Endothelial cell of umbilical vein (primary cell): ENCODE data around the gene PIEZO2. TPM values are rescaled to one million over a fixed set of nuclear protein-coding genes. Genes with fewer than 3 reads are reported as not detected.

ENCODE experiments used
- BruUV-seq: library from RNA; stranded (reverse); fragments of 400-500 nt; replicated peaks from 2 replicates; lab custom pipeline; 2021; lab: Mats Ljungman, UMichigan
- CTCF ChIA-PET: fragments of 300-600, 350-600 bp; sonication (Branson Sonifier 250); formaldehyde crosslinking; loops from one replicate; lab custom pipeline; 2021; ENCODE audit warnings: antibody characterized with exemption, inconsistent platforms; lab: Charles Lee
- POLR2A ChIA-PET: fragments of 300-600, 350-600 bp; sonication (Branson Sonifier 250); formaldehyde crosslinking; loops from one replicate; lab custom pipeline; 2021; ENCODE audit warnings: antibody characterized with exemption, inconsistent platforms; lab: Charles Lee
- DNase-seq: peaks from one replicate; pipeline ENCODE4 v3.0.0-alpha.2; 2011; ENCODE audit warnings: low read depth, low spot score
- FAIRE-seq: peaks from 2 replicates; lab custom pipeline; 2011; peaks lifted over from hg19 to GRCh38; lab: Jason Lieb, UNC
- H2AFZ ChIP-seq: 2 replicates; pipeline ENCODE4 v1.6.0; 2012; ENCODE audit warnings: low read depth, low read length, control low read depth, inconsistent platforms
- H3K27ac ChIP-seq: 2 replicates; pipeline ENCODE4 v1.5.1; 2011; ENCODE audit warnings: low read depth, mild to moderate bottlenecking, control low read depth, low read length, moderate library complexity; ENCODE audit not compliant: insufficient read depth
- H3K27me3 ChIP-seq, 2 experiments: 2 replicates each; pipeline versions ENCODE4 v1.6.0 to v1.6.1; 2011; ENCODE audit warnings: low read length in 2 of 2, mixed read lengths in 1 of 2; ENCODE audit not compliant: control insufficient read depth in 2 of 2, insufficient read depth in 2 of 2
- H3K36me3 ChIP-seq, 2 experiments: 2 replicates in 1 of 2; 3 replicates in 1 of 2; pipeline ENCODE4 v1.5.1; 2011; ENCODE audit warnings: low read length in 2 of 2, mild to moderate bottlenecking in 1 of 2, moderate library complexity in 1 of 2; ENCODE audit not compliant: control insufficient read depth in 2 of 2, insufficient read depth in 2 of 2; ENCODE audit errors: extremely low read depth in 1 of 2
- H3K4me1 ChIP-seq: 3 replicates; pipeline ENCODE4 v1.5.1; 2011; ENCODE audit warnings: mild to moderate bottlenecking, low read length; ENCODE audit not compliant: control insufficient read depth, insufficient read depth; ENCODE audit errors: extremely low read depth
- H3K4me2 ChIP-seq: 2 replicates; pipeline ENCODE4 v1.6.1; 2011; ENCODE audit warnings: low read length, control low read depth, mixed read lengths; ENCODE audit not compliant: insufficient read depth
- H3K4me3 ChIP-seq, 3 experiments: fragments of 200-600 bp in 1 of 3; sonication (generic), shearing (Covaris generic) in 1 of 3; replicated peaks in 1 of 3; 2 replicates each; pipeline ENCODE4 v1.5.1; 2011 to 2016; ENCODE audit warnings: control low read depth in 3 of 3, low read length in 3 of 3, mild to moderate bottlenecking in 2 of 3, inconsistent platforms in 1 of 3, low read depth in 1 of 3, moderate library complexity in 1 of 3; ENCODE audit not compliant: insufficient read depth in 1 of 3
- H3K79me2 ChIP-seq: 2 replicates; pipeline ENCODE4 v1.6.0; 2012; ENCODE audit warnings: low read length, inconsistent platforms; ENCODE audit not compliant: control insufficient read depth, insufficient read depth
- H3K9ac ChIP-seq: replicated peaks from 2 replicates; pipeline ENCODE3; 2011; ENCODE audit warnings: low read length, control low read depth; ENCODE audit not compliant: insufficient read depth; ENCODE audit errors: extremely low read depth
- H3K9me1 ChIP-seq: replicated peaks from 3 replicates; pipeline ENCODE4 v1.6.0; 2011; ENCODE audit warnings: mild to moderate bottlenecking, low read length; ENCODE audit not compliant: control insufficient read depth, insufficient read depth; ENCODE audit errors: extremely low read depth
- H3K9me3 ChIP-seq: replicated peaks from 2 replicates; pipeline ENCODE4 v1.5.1; 2012; ENCODE audit warnings: low read length, inconsistent platforms; ENCODE audit not compliant: control insufficient read depth, insufficient read depth
- H4K20me1 ChIP-seq: replicated peaks from 2 replicates; pipeline ENCODE3; 2011; ENCODE audit warnings: mild to moderate bottlenecking, low read length; ENCODE audit not compliant: control insufficient read depth, insufficient read depth; ENCODE audit errors: extremely low read depth
- CTCF ChIP-seq, 2 donors: IDR thresholded peaks; 1 replicate in 1 of 2; 2 replicates in 1 of 2; pipeline ENCODE4 v1.5.1; 2011; ENCODE audit warnings: low read length in 2 of 2, mild to moderate bottlenecking in 2 of 2, moderate library complexity in 2 of 2, control low read depth in 1 of 2, inconsistent platforms in 1 of 2, low read depth in 1 of 2; ENCODE audit not compliant: insufficient read depth in 1 of 2; ENCODE audit errors: extremely low read depth in 1 of 2
- EZH2 ChIP-seq: IDR thresholded peaks from 2 replicates; pipeline ENCODE4 v1.6.1; 2012; ENCODE audit warnings: borderline replicate concordance, low read depth, mild to moderate bottlenecking, moderate library complexity, low read length, inconsistent platforms; ENCODE audit not compliant: severe bottlenecking
- FOS ChIP-seq: IDR thresholded peaks from 2 replicates; pipeline ENCODE4 v1.6.1; 2011; ENCODE audit warnings: mild to moderate bottlenecking, low read length, moderate library complexity, borderline replicate concordance; ENCODE audit not compliant: insufficient read depth
- GATA2 ChIP-seq: IDR thresholded peaks from 2 replicates; pipeline ENCODE4 v1.7.0; 2011; ENCODE audit warnings: low read depth, mild to moderate bottlenecking, moderate library complexity, mixed read lengths, low read length; ENCODE audit not compliant: insufficient read length, insufficient read depth
- JUN ChIP-seq: IDR thresholded peaks from 2 replicates; pipeline ENCODE4 v1.6.1; 2011; ENCODE audit warnings: borderline replicate concordance, low read depth; ENCODE audit not compliant: insufficient read length, insufficient read depth
- MAX ChIP-seq: IDR thresholded peaks from 2 replicates; pipeline ENCODE4 v1.6.1; 2011; ENCODE audit not compliant: insufficient read depth, insufficient read length
- MYC ChIP-seq: IDR thresholded peaks from one replicate; pipeline ENCODE4 v1.6.1; 2011; ENCODE audit warnings: mild to moderate bottlenecking, low read depth, low read length
- POLR2A ChIP-seq: IDR thresholded peaks from 2 replicates; pipeline ENCODE4 v1.6.1; 2012; ENCODE audit warnings: low read depth, mild to moderate bottlenecking, control low read depth, low read length
- POLR2AphosphoS5 ChIP-seq: IDR thresholded peaks from 2 replicates; pipeline ENCODE4 v1.6.1; 2012; ENCODE audit warnings: low read depth, mild to moderate bottlenecking, control low read depth, low read length, moderate library complexity; ENCODE audit not compliant: insufficient read depth
- dilution Hi-C: fragments of 300-500 bp; cut with MboI; formaldehyde crosslinking; loops from one replicate; pipeline ENCODE4 v1.15.0; 2019; ENCODE audit warnings: low sequenced_read_pairs; ENCODE audit not compliant: extremely low pct_ligation_motif_present
- intact Hi-C: fragments of 100-400 bp; cut with micrococcal nuclease; formaldehyde crosslinking; loops from one replicate; pipeline ENCODE4 v1.10.0; 2022
- polyA plus RNA-seq, 4 experiments: library from polyadenylated mRNA; depleted of rRNA in 3 of 4; stranded (reverse) in 3 of 4; unstranded in 1 of 4; fragments of >200 nt; gene quantifications; 2 replicates each; pipeline versions ENCODE4 v1.2.1 to v1.2.3, GENCODE V29; 2011 to 2012; ENCODE audit warnings: missing spikeins in 1 of 4
- total RNA-seq: library from RNA; stranded (reverse); gene quantifications from 2 replicates; pipeline ENCODE4 v1.2.3, GENCODE V29; 2021

The PIEZO2 gene
- total and polyA plus RNA-seq, 2 donors (not counting 3 experiments of a cell fraction or from before 2014, with no cell fraction given) = 1.7 to 11.2 TPM

- intact Hi-C loops = loop anchor here (2.0 kb wide), 1 partner anchor 71 kb away; no protein-coding TSS in a partner anchor
- no peaks in the 10 kb centered on the region for H3K9me1 ChIP-seq
Observed at GRCh38 chr18:10856132-10856531, 293.2 kb downstream of the PIEZO2 start.

More at GRCh38 chr18:10856132-10856531, 293.2 kb downstream of the PIEZO2 start:
- no peak overlapping the region for H3K27ac ChIP-seq
- no peak overlapping the region for H3K4me2 ChIP-seq
- dilution Hi-C loops = no loop called here
- no peaks in the 10 kb centered on the region for H3K9me3 ChIP-seq
- no peak for DNase-seq
- BruUV-seq = no TSS peak
- H3K4me1 ChIP-seq = peaks cover 14% of the 10 kb centered on the region
- H3K9ac ChIP-seq = no peak overlapping the region
- no peak overlapping the region for H3K4me3 ChIP-seq
- no peak for TF ChIP-seq EZH2
- TF ChIP-seq POLR2AphosphoS5 = no peak
- no peak for TF ChIP-seq POLR2A
- no peak for TF ChIP-seq FOS
- TF ChIP-seq CTCF (IDR thresholded peaks at IDR 0.05; ENCODE audit: extremely low read depth in 1 of 2, insufficient read depth in 1 of 2, low read depth in 1 of 2, low read length in 2 of 2) = no peak
- no peak for TF ChIP-seq GATA2
- no peak for TF ChIP-seq MYC
- no peak for TF ChIP-seq JUN
- TF ChIP-seq MAX = no peak
- no peaks in the 10 kb centered on the region for H3K27me3 ChIP-seq
- H3K36me3 ChIP-seq = no peaks in the 10 kb centered on the region
- peak overlapping the region; percentile 27 for H2AFZ ChIP-seq
- no peak for FAIRE-seq
- no peaks in the 10 kb centered on the region for H3K79me2 ChIP-seq
- POLR2A ChIA-PET = no interaction called here
- no peaks in the 10 kb centered on the region for H4K20me1 ChIP-seq
- CTCF ChIA-PET = interaction anchor here (1.4 to 2.4 kb wide), 4 partner anchors 28 to 298 kb away, joined by 3 to 19 read pairs (median 6); no protein-coding TSS in a partner anchor
